Skeletal muscle tissue (tissue), 4 donors: ENCODE measurements around the gene RAPGEFL1. TPM values are rescaled to one million over a fixed set of nuclear protein-coding genes. Genes with fewer than 3 reads are reported as not detected.
A peak's percentile ranks its signal among the peaks of the same experiment; 100 is the strongest.

Experiments
- H3K27ac ChIP-seq: one replicate; pipeline ENCODE4 v1.7.0; 2013; ENCODE audit warnings: mild to moderate bottlenecking, low read depth, low read length, inconsistent platforms
- H3K27me3 ChIP-seq, 3 donors: one replicate each; pipeline ENCODE4 v1.7.0; 2013; ENCODE audit warnings: low read length in 3 of 3; ENCODE audit not compliant: control insufficient read depth in 3 of 3, insufficient read depth in 3 of 3
- H3K36me3 ChIP-seq, 3 donors: one replicate each; pipeline ENCODE4 v1.7.0; 2013; ENCODE audit warnings: low read length in 3 of 3; ENCODE audit not compliant: control insufficient read depth in 3 of 3, insufficient read depth in 3 of 3
- H3K4me1 ChIP-seq, 3 donors: one replicate each; pipeline ENCODE4 v1.7.0; 2013; ENCODE audit warnings: low read length in 3 of 3, mild to moderate bottlenecking in 3 of 3; ENCODE audit not compliant: control insufficient read depth in 3 of 3, insufficient read depth in 3 of 3
- H3K4me3 ChIP-seq, 3 donors: one replicate each; pipeline ENCODE4 v1.7.0; 2013; ENCODE audit warnings: low read length in 3 of 3
- H3K9ac ChIP-seq, 3 donors: one replicate each; pipeline ENCODE4 v1.7.0; 2013; ENCODE audit warnings: low read length in 3 of 3, mild to moderate bottlenecking in 3 of 3, moderate library complexity in 2 of 3, low read depth in 1 of 3
- H3K9me3 ChIP-seq, 3 donors: one replicate each; pipeline ENCODE4 v1.7.0; 2013; ENCODE audit warnings: low read length in 3 of 3; ENCODE audit not compliant: control insufficient read depth in 3 of 3
- total RNA-seq: library from RNA; depleted of rRNA; stranded (reverse); fragments of >200 nt; gene quantifications from one replicate; pipeline ENCODE4 v1.2.3, GENCODE V29; 2014
- donor health status: Osteomylitis.

The RAPGEFL1 gene
- total RNA-seq, 1 donor from 2014 or later, result 1.0 TPM

DNA sequence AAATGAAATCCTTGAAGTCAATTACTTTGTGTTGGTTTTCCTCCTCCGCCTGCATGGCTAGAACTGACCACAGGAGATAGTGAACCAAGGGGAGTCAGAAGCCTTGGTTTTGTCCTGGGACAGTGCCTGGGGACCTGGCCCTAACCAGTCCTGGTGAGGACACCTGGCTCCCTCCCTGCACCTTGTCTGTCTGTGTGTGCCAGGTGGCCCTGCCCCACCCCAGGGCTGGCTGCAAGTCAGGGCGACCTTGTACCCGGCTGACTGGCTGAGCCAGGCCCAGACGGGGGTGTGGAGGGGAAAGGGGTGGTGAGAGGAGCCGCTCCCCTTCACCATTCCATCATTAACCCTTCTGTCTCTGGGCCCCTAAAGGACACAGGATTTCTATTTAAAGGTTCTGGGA lies 3.4 kb downstream of the RAPGEFL1 start:
- Histone ChIP-seq H3K9ac (peak overlapping the region in 1 of 3 donors; percentile 54), H3K36me3 (peaks cover 12 to 16% (median 12%) of the 10 kb centered on the region in 3 donors), H3K9me3 (no peaks in the 10 kb centered on the region), H3K4me1 (peaks cover 9 to 26% (median 19%) of the 10 kb centered on the region in 3 donors), H3K27me3 (no peaks in the 10 kb centered on the region), H3K27ac (no peak overlapping the region), H3K4me3 (no peak overlapping the region)

DNA sequence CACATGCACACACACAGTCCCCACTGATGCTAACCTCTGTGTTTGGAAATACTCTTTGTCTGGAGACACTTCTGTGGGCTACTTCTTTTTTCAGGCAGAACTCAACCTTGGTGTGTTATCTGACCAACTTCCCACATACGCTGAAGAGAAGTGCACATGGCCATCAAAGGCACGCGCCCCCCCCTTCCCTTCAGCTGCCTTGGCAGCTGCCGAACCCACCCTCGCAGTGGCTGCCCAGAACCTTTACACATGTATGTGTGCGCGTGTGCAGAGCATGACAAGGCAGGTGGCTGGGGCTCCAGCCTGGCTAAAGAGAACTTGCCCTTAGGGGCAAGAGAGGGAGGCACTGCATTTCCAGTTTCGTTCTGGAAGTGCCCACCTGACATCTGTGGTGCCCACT lies 3.9 kb downstream of the RAPGEFL1 start:
- Histone ChIP-seq H3K36me3 (peaks cover 7 to 10% (median 9%) of the 10 kb centered on the region in 3 donors), H3K27ac (no peak overlapping the region), H3K4me3 (no peak overlapping the region), H3K9ac (peak overlapping the region in 1 of 3 donors; percentile 54), H3K4me1 (peaks cover 9 to 26% (median 19%) of the 10 kb centered on the region in 3 donors), H3K27me3 (no peaks in the 10 kb centered on the region), H3K9me3 (no peaks in the 10 kb centered on the region)

DNA sequence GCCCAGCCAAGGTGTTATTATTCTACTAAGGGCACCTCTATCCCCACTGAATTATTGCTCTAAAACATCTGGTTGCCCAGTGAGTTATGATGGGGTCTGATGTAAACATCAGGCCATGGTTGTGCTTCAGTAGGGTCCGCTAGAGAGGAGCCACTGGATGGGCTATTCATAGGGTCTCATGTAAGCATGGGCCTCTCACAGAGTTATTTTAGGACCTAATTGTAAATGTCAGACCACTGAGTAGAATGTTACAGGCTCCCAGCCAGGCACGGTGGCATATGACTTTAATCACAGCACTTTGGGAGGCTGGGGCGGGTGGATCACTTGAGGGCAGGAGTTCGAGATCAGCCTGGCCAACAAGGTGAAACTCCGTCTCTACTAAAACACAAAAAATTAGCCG lies 5.3 kb downstream of the RAPGEFL1 start:
- Histone ChIP-seq H3K9me3 (no peaks in the 10 kb centered on the region), H3K4me1 (peaks cover 6 to 21% (median 15%) of the 10 kb centered on the region in 3 donors), H3K9ac (no peak overlapping the region), H3K27ac (no peak overlapping the region), H3K36me3 (peaks cover 0 to 2% (median 0%) of the 10 kb centered on the region in 3 donors), H3K27me3 (no peaks in the 10 kb centered on the region), H3K4me3 (no peak overlapping the region)

DNA sequence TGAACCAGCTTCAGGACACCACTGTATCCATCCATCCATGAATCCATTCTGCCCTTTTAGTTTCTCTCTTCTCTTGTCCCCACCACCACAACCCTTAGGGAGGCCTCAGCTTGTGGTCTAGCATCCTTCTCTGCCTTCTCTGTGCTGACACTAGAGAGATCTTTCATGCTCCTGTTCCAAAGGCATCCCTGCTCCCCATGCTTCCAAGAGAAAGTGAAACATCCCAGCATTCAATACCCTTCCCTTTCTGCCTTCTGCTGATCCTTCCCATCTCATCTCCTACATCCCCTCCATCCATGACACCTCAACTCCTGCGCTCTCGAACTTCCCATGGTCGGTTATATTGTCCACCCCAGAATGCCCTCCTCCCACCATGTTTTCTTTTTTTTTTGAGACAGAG lies 10.0 kb downstream of the RAPGEFL1 start:
- no peak overlapping the region for H3K4me3 ChIP-seq
- peaks cover 8 to 10% (median 10%) of the 10 kb centered on the region in 3 donors for H3K36me3 ChIP-seq
- peaks cover 9 to 17% (median 16%) of the 10 kb centered on the region in 3 donors for H3K4me1 ChIP-seq
- H3K27me3 ChIP-seq, result no peaks in the 10 kb centered on the region
- H3K9me3 ChIP-seq, result no peaks in the 10 kb centered on the region
- no peak overlapping the region for H3K27ac ChIP-seq
- no peak overlapping the region for H3K9ac ChIP-seq

DNA sequence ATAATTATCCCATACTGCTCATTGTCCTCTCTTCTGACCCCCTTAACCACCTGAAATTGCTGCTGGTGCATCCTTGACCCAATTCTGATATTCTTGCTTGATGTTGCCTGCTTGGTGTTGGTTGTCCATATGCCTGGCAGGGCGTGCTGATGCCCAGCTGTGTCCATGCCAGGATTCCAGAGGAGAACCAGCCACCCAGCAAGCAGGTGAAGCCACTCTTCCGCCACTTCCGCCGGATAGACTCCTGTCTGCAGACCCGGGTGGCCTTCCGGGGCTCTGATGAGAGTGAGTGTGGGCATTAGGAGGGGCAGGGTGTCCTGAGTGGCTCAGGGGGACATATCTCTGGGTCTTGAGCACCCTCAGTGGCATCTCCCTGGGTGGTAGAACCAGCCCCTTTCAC lies 11.4 kb downstream of the RAPGEFL1 start:
- Histone ChIP-seq H3K4me3 (no peak overlapping the region), H3K9me3 (no peaks in the 10 kb centered on the region), H3K9ac (no peak overlapping the region), H3K27ac (no peak overlapping the region), H3K27me3 (no peaks in the 10 kb centered on the region), H3K4me1 (peaks cover 6 to 12% (median 12%) of the 10 kb centered on the region in 3 donors), H3K36me3 (peaks cover 15 to 18% (median 18%) of the 10 kb centered on the region in 3 donors)

DNA sequence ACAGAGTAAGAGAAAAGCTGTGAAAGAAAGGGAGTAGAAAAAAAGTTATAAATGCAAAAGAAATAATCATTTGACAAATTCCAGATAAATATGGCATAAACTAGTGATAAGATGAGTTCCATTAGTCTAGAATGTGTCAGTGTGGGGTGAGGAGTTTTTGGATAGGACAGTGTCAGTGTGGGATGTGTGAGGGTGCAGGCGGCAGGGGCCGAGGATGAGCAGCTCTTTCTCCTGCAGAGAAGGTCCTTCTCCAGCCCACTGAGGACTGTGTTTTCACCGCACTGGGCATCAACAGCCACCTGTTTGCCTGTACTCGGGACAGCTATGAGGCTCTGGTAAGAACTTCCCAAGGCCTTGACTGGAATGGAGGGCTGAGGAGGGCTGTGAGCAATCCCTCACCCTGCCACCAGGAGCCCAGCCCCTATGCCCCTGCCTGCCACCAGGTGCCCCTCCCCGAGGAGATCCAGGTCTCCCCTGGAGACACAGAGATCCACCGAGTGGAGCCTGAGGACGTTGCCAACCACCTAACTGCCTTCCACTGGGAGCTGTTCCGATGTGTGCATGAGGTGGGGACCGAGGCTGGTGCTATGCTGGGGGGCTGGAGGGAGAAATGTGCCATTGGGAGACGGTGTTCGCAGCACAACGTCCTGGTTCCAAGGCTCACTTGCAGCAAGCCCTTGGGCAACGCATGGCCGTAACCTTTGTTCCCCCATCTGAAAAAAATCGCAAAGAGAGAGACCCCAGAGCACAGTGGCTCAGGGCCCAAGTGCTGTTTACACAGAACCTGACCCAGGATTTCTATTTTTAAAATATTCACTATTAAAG lies 13.1 kb downstream of the RAPGEFL1 start:
- no peaks in the 10 kb centered on the region for H3K27me3 ChIP-seq
- H3K9me3 ChIP-seq, result no peaks in the 10 kb centered on the region
- H3K9ac ChIP-seq, result no peak overlapping the region
- H3K4me3 ChIP-seq, result peak overlapping the region in 2 of 3 donors; percentile 35 to 38
- no peak overlapping the region for H3K27ac ChIP-seq
- peaks cover 6 to 18% (median 12%) of the 10 kb centered on the region in 3 donors for H3K4me1 ChIP-seq
- peaks cover 17 to 25% (median 20%) of the 10 kb centered on the region in 3 donors for H3K36me3 ChIP-seq

DNA sequence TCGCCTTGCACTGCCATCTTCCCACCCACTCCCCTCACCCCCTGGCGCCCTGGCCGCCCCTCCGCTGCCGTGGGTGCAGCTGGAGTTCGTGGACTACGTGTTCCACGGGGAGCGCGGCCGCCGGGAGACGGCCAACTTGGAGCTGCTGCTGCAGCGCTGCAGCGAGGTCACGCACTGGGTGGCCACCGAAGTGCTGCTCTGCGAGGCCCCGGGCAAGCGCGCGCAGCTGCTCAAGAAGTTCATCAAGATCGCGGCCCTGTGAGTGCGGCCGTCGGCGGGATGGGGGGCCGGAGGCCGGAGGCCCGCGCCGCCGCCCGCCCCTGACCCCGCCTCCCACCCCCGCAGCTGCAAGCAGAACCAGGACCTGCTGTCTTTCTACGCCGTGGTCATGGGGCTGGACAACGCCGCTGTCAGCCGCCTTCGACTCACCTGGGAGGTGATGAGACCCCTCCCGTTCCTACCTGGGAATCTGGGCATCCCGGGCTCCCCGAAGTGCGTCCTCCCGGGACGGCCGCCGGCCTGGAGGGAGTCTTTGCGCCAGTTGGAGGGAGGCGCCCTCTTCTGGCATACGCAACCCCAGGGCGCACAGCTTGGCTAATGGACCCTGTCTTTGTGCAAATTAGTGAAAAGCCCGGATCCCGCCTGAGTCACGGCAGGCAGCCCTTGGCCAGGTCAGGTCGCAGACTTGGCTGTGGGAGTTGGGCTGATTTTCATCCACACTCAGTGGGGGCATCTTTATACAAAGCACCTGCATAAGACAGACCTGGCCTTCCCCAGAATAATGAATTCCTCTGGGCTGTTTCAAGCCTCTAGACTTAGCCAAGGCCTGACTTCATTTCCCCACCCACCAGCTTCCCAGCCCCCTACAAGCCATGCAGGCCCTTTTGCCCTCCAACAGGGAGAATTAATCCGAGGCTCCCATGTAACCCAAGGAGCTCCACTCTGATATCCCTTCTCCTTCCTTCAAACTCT lies 14.3 kb downstream of the RAPGEFL1 start:
- no peaks in the 10 kb centered on the region for H3K27me3 ChIP-seq
- H3K4me1 ChIP-seq, result peaks cover 6 to 18% (median 12%) of the 10 kb centered on the region in 3 donors
- peak overlapping the region; percentile 3 to 64 (median 33) for H3K9ac ChIP-seq
- H3K27ac ChIP-seq, result no peak overlapping the region
- H3K4me3 ChIP-seq, result peak overlapping the region; percentile 49 to 73 (median 67)
- no peaks in the 10 kb centered on the region for H3K9me3 ChIP-seq
- peaks cover 17 to 25% (median 20%) of the 10 kb centered on the region in 3 donors for H3K36me3 ChIP-seq

DNA sequence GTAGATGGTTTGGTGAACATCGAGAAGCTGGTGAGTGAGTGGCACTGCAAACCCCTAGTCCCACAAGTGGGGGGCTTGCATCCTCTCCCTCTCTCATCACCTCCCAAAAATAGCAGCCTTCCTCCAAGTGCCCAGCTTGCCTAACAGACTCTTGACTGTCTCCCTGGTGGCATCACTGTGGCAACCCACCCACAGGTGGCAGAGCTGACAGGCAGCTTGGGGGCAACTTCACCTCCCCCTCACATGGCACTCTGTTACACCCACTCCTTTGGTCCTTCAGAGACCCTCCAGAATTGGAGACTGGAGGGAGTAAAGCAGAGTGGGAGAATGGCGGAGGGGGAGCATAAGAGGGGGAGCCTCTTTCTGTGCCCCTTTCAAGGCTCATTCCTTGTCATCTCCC lies 15.7 kb downstream of the RAPGEFL1 start:
- Histone ChIP-seq H3K27me3 (no peaks in the 10 kb centered on the region), H3K27ac (no peak overlapping the region), H3K4me3 (no peak overlapping the region), H3K4me1 (peaks cover 6 to 18% (median 12%) of the 10 kb centered on the region in 3 donors), H3K9me3 (no peaks in the 10 kb centered on the region), H3K36me3 (peaks cover 17 to 25% (median 20%) of the 10 kb centered on the region in 3 donors), H3K9ac (no peak overlapping the region)

DNA sequence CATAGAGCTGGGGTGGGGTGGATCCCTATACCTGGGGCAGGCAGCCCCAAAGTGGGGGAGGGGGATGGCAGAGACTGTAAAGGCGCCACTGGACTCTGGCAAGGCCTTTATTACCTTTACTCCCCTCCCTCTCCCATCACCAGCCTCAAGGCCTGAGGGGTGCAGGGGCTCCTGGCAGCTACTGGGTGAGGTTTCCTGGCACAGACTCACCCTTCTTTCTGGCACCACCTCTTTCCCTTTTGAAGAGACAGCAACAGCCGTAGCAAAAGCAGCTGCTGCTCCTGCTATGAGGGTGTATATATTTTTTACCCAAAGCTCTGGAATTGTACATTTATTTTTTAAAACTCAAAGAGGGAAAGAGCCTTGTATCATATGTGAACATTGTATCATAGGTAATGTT lies 17.6 kb downstream of the RAPGEFL1 start:
- no peaks in the 10 kb centered on the region for H3K9me3 ChIP-seq
- no peak overlapping the region for H3K27ac ChIP-seq
- peaks cover 6 to 18% (median 12%) of the 10 kb centered on the region in 3 donors for H3K4me1 ChIP-seq
- no peaks in the 10 kb centered on the region for H3K27me3 ChIP-seq
- peak overlapping the region in 1 of 3 donors; percentile 14 for H3K9ac ChIP-seq
- peaks cover 6 to 17% (median 15%) of the 10 kb centered on the region in 3 donors for H3K36me3 ChIP-seq
- H3K4me3 ChIP-seq, result no peak overlapping the region
